Adipocyte (in vitro differentiated cells): Measurements from ENCODE around the gene MAP7.

Experiments used
- DNase-seq: peaks from one replicate; pipeline ENCODE4 v3.0.0-alpha.2; 2015; ENCODE audit warnings: low read depth
- H3K27me3 ChIP-seq: replicated peaks from 2 replicates; pipeline ENCODE4 v1.7.0; 2013; ENCODE audit warnings: mild to moderate bottlenecking, low read length, moderate library complexity; ENCODE audit not compliant: control insufficient read depth, insufficient read depth
- H3K36me3 ChIP-seq: 2 replicates; pipeline ENCODE4 v1.7.0; 2013; ENCODE audit warnings: low read length, mild to moderate bottlenecking, moderate library complexity; ENCODE audit not compliant: control insufficient read depth, insufficient read depth, severe bottlenecking
- H3K4me1 ChIP-seq: 2 replicates; pipeline ENCODE4 v1.7.0; 2013; ENCODE audit warnings: mild to moderate bottlenecking, low read length, moderate library complexity; ENCODE audit not compliant: control insufficient read depth, insufficient read depth
- H3K4me3 ChIP-seq: 2 replicates; pipeline ENCODE4 v1.7.0; 2013; ENCODE audit warnings: mild to moderate bottlenecking, low read length, moderate library complexity
- H3K9ac ChIP-seq: 2 replicates; pipeline ENCODE4 v1.7.0; 2013; ENCODE audit warnings: mild to moderate bottlenecking, low read length, moderate library complexity
- H3K9me3 ChIP-seq: 2 replicates; pipeline ENCODE4 v1.7.0; 2013; ENCODE audit warnings: mild to moderate bottlenecking, low read length, moderate library complexity; ENCODE audit not compliant: control insufficient read depth

Gene MAP7

DNA sequence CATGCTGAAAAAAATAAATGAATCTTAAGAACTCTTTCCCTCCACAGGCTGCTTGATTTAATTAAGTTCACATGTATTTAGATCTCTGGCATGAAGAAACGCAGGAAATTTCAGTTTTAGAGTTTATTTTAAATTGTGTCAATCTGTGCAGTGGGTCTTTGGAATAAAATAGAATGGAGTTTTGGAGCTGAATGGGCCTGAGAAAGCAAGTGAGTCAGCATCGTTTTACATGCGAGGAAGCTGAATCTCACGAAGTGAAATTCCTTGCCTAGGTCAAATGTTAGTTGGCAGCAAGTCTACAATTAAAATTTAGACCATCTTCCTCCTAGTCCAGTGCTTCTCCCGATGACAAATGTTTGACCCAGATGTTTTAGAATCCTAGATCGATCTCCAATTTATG lies 22.4 kb downstream of the MAP7 start:
- H3K36me3 ChIP-seq: no peaks in the 10 kb centered on the region
- peak overlapping the region; percentile 21 for H3K9ac ChIP-seq
- H3K27me3 ChIP-seq: no peaks in the 10 kb centered on the region
- H3K4me3 ChIP-seq: no peak overlapping the region
- no peak for DNase-seq
- peaks cover 16% of the 10 kb centered on the region for H3K4me1 ChIP-seq
- H3K9me3 ChIP-seq: no peaks in the 10 kb centered on the region

DNA sequence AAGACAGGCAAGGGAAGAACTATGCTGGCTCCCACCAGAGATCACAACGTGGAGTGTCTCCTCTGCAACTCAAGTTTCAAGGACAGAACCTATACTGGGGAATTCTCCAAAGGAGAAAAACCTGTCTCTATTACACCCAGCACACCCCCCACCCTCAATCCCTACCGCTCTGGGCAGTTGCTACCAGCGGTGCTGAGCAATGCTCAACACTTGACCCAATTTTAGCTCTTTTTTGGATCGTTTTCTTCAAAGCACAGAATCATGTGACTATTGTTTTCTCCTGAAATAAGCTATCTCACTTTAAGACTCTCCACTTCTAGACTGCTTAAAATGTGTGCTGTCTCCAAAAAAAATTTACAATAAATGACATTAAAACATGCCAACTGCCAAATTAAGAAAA lies 23.3 kb downstream of the MAP7 start:
- no peaks in the 10 kb centered on the region for H3K9me3 ChIP-seq
- peak overlapping the region; percentile 21 for H3K9ac ChIP-seq
- H3K4me3 ChIP-seq: no peak overlapping the region
- H3K27me3 ChIP-seq: no peaks in the 10 kb centered on the region
- DNase-seq: no peak
- peaks cover 16% of the 10 kb centered on the region for H3K4me1 ChIP-seq
- H3K36me3 ChIP-seq: no peaks in the 10 kb centered on the region

DNA sequence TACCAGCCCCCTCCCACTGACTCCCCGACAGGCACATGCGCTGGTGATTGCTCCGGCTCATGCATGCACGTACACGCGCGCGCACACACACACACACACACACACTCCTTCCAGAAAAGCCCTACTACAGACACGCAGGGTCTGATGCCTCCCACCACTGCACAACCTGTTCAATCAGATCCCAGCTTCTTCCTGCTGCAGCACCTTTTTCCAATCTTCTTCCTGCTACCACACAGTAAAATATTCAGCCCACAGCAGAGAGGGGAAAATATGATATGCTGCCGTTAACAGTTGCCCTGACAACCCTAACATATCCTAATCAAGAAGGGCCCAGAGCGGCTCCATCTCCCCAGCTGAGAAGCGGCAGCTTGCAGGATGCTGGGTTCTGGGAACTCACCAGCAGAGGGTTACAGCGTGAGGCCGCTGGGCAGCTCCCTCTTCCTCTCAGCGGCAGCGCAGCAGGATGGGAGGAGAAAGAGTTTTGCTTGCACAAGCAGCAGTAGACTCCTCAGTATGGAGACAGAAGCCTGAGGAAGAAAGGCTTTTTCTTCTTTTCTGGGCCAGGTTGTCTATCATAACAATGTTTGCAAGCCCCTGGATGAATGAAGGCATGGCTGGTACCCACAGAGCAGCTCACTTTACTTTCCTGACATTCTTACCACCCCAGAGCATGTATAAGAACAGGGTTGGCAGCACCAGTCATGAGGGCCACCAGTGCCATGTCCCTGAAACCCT lies 23.9 kb downstream of the MAP7 start:
- Histone ChIP-seq H3K4me3 (no peak overlapping the region), H3K36me3 (no peaks in the 10 kb centered on the region), H3K9me3 (no peaks in the 10 kb centered on the region), H3K4me1 (peaks cover 16% of the 10 kb centered on the region), H3K27me3 (no peaks in the 10 kb centered on the region), H3K9ac (no peak overlapping the region)
- peak; percentile 72 for DNase-seq

DNA sequence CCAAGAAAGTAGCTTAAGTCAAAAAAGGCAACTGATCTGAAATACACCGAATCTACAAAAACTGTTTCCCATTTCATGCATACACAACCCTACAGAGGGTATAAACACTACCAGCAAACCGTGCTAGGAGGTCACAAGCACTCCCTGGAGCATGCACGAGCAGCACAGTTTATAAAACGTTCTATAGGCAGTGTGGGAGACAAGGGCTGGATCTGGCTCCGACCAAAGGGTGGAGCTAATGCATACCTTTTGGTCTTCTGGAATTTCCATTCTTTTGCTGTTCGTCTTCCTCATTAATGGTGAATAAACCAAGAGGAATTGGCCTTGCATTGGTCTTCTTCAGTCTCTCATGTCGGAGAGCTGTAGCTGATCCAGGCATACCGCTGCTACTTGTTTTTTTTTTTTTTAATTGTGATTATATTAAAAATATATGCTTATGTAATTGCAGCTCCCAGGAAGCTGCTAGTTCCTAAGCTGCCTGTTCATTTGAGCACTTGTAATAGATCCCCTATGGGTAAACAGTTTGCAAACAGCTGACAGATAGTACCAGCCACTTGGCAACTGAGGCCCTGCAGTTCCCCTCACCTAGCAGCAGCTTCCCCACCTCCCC lies 24.5 kb downstream of the MAP7 start:
- H3K9me3 ChIP-seq: no peaks in the 10 kb centered on the region
- H3K4me3 ChIP-seq: no peak overlapping the region
- H3K9ac ChIP-seq: no peak overlapping the region
- H3K36me3 ChIP-seq: no peaks in the 10 kb centered on the region
- no peaks in the 10 kb centered on the region for H3K27me3 ChIP-seq
- no peak for DNase-seq
- peaks cover 16% of the 10 kb centered on the region for H3K4me1 ChIP-seq

DNA sequence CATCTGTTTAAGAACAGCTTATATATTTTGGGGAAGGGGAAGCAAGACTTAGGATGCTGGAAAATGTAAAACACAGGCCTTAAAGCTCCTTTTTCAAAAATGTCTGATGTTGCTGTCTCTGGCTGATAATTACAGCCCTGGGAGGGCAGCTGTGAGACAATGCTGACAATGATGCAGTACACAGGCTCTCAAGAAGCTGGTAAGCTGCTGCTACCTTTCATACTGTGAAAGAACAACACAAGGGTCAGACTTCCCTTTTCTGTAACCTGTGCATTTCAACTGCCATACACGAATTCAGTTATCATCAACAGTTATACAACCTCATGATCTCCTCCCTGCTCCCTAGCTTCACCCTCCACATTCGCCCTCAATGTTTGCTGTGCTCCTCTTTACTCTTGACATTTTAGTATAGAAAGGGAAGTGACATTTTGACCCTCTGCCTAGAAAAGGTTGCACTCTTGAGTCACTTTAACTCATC lies 25.2 kb downstream of the MAP7 start:
- H3K36me3 ChIP-seq: no peaks in the 10 kb centered on the region
- H3K9me3 ChIP-seq: no peaks in the 10 kb centered on the region
- H3K27me3 ChIP-seq: no peaks in the 10 kb centered on the region
- no peak for DNase-seq
- no peak overlapping the region for H3K9ac ChIP-seq
- H3K4me1 ChIP-seq: peaks cover 16% of the 10 kb centered on the region
- no peak overlapping the region for H3K4me3 ChIP-seq

DNA sequence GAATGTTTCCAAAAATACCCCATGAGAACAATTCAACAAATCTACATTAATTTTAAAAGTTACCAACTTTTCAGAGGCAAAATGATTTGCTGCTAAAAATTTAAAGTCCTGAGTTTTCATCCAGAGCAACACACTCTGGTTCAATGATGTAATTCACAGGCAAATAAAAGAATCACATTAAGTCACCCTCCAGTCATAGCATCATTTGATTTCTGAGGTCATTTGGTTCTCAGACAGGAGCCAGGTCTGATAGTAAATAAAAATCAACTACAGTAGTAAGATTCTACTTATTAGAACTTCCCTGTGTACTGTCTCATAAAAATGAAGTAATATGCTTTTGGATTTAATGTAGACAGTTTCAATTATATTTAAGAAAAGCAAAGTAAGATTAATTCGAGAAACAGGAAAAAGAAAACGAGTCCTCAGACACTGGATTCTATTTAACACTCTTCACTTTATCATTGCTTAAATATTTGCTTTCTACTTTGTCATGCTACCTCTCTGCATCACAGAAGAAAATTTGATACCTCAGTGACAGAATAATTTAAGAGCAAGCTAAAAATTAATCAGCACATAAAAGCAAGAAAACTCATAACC lies 25.8 kb downstream of the MAP7 start:
- Histone ChIP-seq H3K4me3 (no peak overlapping the region), H3K27me3 (no peaks in the 10 kb centered on the region), H3K9me3 (no peaks in the 10 kb centered on the region), H3K9ac (no peak overlapping the region), H3K4me1 (peaks cover 16% of the 10 kb centered on the region), H3K36me3 (no peaks in the 10 kb centered on the region)
- no peak for DNase-seq

DNA sequence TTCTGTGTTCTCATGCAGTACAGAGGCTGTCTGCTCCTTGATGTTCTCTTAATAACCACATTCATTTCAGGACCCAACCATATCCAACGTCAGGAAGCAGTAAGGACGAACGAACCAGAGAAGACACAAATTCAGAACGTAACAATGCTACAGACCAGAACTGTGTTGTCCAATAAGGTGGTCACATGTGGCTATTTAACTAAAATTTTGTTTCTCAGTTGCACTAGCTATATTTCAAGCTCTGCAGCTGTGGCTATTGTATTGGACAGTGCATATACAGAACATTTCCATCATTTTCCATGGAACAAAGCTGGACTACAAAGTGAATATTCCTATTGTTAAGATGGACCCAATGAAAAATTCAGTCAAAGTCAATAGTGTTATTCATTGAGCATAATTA lies 27.0 kb downstream of the MAP7 start:
- Histone ChIP-seq H3K4me1 (peaks cover 16% of the 10 kb centered on the region), H3K27me3 (no peaks in the 10 kb centered on the region), H3K36me3 (no peaks in the 10 kb centered on the region), H3K9me3 (no peaks in the 10 kb centered on the region), H3K9ac (no peak overlapping the region), H3K4me3 (no peak overlapping the region)
- no peak for DNase-seq

DNA sequence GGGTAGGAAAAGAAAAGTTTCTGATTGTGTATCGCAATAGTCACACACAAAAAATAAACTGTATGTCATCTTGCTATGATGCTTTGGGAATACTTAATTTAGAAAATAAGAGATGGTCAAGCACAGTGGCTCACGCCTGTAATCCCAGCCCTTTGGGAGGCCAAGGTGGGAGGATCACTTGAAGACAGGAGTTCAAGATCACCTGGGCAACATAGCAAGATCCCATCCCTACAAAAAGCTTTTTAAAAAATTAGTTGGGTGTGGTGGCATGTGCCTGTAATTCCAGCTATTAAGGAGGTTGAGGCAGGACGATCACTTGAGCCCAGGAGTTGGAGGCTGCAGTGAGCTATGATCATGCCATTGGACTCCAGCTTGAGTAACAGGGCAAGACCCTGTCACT lies 27.6 kb downstream of the MAP7 start:
- Histone ChIP-seq H3K36me3 (no peaks in the 10 kb centered on the region), H3K9ac (no peak overlapping the region), H3K4me1 (peaks cover 12% of the 10 kb centered on the region), H3K4me3 (no peak overlapping the region), H3K27me3 (no peaks in the 10 kb centered on the region), H3K9me3 (no peaks in the 10 kb centered on the region)
- no peak for DNase-seq

DNA sequence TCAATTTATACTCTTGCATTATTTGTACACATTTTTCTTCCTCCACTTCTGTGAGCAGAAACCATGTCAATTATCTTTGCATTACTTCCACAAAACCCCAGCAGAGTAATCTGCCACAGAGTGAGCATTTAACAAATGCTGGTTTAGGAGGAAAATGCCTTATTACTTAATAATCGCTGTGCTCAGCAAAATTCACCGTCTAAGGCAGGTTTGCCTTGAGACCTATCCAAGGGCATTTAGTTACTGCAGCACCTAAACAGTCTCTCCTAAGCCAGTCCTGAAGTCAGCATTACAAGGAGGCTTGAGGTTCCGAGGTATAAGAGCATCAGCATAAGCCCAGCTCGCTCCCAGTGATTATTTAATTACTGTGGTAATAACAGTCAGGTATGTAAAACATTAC lies 28.3 kb downstream of the MAP7 start:
- Histone ChIP-seq H3K9me3 (no peaks in the 10 kb centered on the region), H3K27me3 (no peaks in the 10 kb centered on the region), H3K4me1 (peaks cover 4% of the 10 kb centered on the region), H3K9ac (no peak overlapping the region), H3K36me3 (no peaks in the 10 kb centered on the region), H3K4me3 (no peak overlapping the region)
- DNase-seq: no peak

DNA sequence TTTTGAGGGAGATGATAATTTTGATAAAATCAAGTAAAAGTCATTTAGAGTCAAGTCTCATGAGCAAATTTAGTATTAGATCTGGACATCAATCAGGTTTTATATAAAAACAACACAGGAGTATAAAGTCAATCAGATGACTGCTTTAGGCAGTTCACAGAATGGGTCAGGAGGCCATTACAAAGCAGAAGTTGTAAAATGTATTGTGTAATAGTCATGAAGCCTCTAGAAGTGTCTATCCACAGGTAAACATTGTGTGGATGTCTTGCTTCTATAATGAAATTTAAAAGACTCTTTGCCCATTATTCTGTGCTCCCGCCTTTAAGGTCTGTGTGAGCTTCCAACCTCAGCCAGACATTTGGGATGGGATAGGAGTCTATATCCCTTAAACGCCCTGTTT lies 28.8 kb downstream of the MAP7 start:
- Histone ChIP-seq H3K4me3 (no peak overlapping the region), H3K9ac (no peak overlapping the region), H3K27me3 (no peaks in the 10 kb centered on the region), H3K36me3 (no peaks in the 10 kb centered on the region), H3K9me3 (no peaks in the 10 kb centered on the region), H3K4me1 (no peaks in the 10 kb centered on the region)
- DNase-seq: no peak

DNA sequence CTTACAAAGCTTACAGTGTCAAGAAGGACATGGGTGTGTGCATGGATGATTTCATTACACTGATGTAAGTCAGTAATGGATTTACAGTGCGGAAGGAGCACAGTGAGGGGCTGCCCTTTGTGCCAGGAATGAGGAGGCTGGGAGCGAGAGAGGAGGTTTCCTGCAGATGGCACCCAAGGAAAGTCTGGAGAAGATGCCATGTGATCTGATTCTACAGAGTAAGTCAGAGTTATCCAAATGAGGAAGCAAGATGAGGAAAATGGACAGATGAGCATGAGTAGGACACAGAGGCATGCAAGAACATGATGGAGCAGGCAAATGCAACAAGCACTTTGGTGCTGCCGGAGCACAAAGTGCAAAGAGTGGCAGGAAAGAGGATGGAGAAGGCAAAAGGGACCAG lies 29.7 kb downstream of the MAP7 start:
- Histone ChIP-seq H3K9ac (no peak overlapping the region), H3K36me3 (no peaks in the 10 kb centered on the region), H3K27me3 (no peaks in the 10 kb centered on the region), H3K4me1 (no peaks in the 10 kb centered on the region), H3K4me3 (no peak overlapping the region), H3K9me3 (no peaks in the 10 kb centered on the region)
- no peak for DNase-seq
